Jurkat, Clone E6-1 (cell line): ENCODE data around the gene HDAC4.

Source experiments
- DNase-seq: peaks from one replicate; pipeline ENCODE4 v3.0.0-alpha.2; 2011; ENCODE audit warnings: low read depth, low spot score
- H3K4me3 ChIP-seq: 2 replicates; pipeline ENCODE4 v1.5.1; 2011; ENCODE audit warnings: mild to moderate bottlenecking, low read length, control low read depth, moderate library complexity

The HDAC4 gene

GRCh38 chr2:239195318-239195871 is 205.4 kb downstream of the HDAC4 start:
- no peak for DNase-seq
- H3K4me3 ChIP-seq: no peak overlapping the region

DNA sequence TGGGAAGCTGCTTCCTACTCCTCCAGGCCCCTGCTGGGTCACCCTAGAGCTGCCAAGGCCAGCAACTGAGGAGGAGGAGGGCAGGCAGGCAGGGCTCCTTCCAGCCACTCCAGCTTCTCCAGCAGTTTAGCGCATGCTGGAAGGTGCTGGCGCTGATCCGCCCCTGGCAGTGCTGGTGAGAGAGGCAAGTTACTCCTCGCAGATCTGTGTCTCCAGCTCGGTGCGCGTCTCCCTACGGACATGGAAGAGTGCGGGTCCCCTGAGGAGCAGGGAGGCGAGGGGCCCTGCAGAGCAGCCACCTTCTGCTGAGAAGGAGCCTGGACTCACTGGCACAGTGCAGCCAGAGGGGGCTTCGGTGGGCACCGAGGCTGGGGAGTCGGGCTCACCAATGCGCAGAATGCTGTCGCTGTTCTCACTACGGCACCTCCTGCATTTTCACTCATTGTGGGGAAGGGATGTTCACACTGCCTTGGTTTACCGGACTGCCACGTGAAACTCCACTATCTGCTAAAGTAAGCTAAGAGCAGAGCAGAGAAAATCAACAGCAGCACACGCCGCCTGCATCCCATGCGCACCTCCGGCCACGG is 206.0 kb downstream of the HDAC4 start:
- no peak overlapping the region for H3K4me3 ChIP-seq
- DNase-seq: no peak

DNA sequence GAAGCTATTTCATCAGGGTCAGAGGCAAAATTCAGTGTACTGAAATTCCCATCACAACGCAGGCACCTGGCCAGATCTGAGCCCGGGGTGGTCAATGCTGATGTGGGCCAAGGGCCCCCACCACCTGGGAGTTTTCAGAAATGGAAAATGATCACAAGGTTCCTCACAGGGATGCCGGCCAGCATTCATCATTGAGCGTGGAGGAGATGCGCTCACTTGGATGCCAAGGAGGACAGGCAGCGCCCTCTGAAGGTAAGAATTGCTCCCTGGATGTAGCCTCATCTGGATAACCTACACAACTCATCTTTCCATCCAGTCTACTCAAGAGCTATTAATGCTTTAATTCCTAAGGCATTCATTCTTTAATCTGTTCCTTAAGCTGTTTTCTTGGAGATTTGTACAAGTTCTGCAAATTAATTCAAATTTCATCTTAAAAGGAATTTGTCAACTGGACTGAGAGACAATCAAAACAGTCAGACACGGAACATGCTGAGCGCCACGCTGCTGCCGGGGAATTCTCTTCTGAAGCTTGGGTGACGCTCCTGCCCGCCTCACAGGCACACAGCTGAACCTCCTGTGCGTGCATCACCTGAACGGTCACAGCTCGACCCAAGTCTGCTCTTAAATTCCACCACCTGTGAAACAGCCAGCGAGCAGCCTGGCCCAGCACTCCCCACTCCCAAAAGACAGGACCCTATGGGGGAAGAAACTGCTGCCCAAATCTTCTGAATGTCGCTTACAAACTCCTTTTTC is 206.7 kb downstream of the HDAC4 start:
- no peak for DNase-seq

DNA sequence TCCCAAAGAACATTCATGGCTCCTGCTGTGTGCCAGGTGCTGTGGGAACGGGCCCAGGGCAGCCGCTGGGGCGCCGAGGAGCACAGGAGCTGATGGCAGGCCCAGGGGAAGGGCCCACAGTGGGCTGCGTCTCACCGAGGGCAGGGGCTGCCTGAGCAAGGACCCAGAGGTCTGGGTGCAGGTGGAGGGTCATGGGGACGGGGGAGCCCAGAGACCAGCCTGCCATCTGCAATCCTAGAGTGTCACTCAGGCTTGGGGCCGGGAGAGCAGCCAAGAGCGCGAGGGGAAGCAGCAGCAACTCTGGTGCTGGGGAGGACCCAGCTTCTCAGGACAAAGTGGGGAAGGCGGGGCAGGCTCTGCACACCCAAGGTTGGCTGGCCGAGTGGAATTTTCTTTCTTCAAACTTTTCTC is 207.4 kb downstream of the HDAC4 start:
- no peak for DNase-seq

More for the DNA sequence above, 206.7 kb downstream of the HDAC4 start:
- no peak overlapping the region for H3K4me3 ChIP-seq

GRCh38 chr2:239192975-239193374 is 207.8 kb downstream of the HDAC4 start:
- no peak for DNase-seq
- no peak overlapping the region for H3K4me3 ChIP-seq

More for the DNA sequence above, 207.4 kb downstream of the HDAC4 start:
- no peak overlapping the region for H3K4me3 ChIP-seq

DNA sequence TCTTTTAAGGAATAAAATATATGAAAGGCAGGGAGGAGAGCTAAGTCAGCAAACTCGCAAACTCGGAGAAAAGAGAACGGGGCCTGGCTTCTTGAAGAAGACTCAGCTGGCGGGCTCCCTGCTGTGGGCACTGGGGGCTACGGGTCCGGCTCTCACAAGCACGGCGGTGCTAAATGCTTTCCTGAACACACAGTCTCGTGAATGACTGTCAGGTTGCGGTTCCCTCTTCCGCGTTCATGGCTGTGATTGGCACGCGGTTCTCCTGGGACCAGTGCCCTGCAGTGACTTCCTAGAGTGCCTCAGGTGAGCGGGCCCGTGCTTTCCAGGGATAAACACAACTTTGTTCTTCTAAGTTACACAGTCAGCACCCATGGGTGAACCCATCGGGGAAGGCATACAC is 208.4 kb downstream of the HDAC4 start:
- no peak for DNase-seq
- no peak overlapping the region for H3K4me3 ChIP-seq

GRCh38 chr2:239190921-239191885 is 209.6 kb downstream of the HDAC4 start:
- H3K4me3 ChIP-seq: no peak overlapping the region
- DNase-seq: no peak

- DNase-seq: no peak
- no peak overlapping the region for H3K4me3 ChIP-seq
Measured at GRCh38 chr2:239190361-239190760, 210.5 kb downstream of the HDAC4 start.

DNA sequence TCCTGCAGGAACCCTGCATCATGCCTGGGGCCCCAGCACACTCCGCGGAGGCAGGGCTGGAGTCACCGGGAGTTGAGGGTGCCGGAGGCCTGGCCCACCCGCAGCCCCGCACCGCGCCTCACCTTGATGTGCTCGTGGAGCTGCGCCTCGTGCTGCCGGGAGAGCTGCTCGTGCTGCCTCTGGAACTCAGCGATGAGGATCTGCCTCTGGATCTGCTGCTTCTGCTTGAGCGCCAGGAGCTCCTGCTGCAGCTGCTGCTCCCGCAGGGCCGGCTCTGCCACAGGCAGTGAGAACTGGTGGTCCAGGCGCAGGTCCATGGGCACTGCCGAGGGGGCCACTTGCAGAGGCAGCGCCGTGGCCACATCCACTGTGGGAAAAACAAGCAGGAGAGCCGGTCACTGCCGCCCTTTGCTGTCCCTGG is 211.1 kb downstream of the HDAC4 start:
- no peak for DNase-seq
- H3K4me3 ChIP-seq: no peak overlapping the region

DNA sequence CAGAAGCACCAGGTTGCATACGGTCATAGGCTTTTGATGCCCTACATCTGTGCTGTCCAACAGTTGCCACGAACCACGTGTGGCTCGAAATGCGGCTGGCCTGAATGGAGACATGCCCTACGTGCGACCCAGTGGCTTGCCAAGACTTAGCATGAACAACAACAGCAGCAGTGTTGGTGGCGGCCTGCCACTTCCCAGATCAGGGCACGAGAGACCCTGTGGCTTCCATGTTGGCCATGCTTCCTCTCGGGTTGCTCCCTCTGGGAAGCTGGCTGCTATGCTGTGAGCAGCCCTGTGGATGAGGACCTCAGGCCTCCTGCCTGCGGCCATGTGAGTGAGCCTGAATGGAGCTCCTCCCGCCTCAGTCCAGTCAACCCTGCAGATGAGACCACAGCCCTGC is 212.3 kb downstream of the HDAC4 start:
- DNase-seq: no peak
- no peak overlapping the region for H3K4me3 ChIP-seq

GRCh38 chr2:239187464-239188253 is 213.2 kb downstream of the HDAC4 start:
- H3K4me3 ChIP-seq: no peak overlapping the region
- no peak for DNase-seq

DNA sequence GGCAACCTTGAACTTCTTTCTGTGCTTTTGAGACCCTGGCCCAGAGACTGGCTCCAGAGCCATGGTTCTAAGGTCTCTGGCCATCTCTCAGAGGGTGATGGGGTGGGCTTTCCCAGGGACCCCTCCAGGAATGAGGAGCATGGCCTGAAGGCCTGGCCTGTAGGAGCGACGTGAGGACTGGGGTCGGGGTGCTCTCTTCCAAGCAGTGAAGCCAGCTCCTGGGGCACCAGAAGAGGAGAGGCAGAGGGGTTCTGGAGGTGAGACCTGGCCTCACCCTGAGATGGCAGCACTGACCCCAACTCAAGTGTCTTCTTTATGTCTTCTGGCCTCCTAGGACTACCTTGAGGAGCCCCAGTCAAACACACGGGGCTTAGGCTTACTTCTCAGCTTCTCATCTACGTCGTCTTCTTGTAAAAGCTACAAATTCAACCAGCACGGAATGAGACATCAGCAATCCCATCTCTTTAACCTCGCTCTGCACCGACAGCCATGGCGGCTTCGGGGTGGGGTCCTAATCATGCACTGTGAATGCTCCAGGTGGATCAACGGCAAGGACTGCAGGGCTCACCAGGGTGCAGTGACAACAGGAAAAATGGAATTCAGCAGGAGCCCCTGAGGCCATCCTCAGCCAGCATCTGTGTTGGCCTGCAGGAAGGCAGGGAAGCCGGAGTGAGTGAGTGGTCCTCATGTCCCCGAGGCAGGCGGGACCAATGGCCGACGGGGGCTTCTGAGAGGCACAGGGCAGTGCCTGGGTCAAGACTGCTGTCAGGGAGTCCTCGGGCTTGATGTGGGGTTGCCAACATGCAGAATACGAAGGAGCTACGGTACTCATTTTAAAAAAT is 214.1 kb downstream of the HDAC4 start:
- no peak overlapping the region for H3K4me3 ChIP-seq
- no peak for DNase-seq

DNA sequence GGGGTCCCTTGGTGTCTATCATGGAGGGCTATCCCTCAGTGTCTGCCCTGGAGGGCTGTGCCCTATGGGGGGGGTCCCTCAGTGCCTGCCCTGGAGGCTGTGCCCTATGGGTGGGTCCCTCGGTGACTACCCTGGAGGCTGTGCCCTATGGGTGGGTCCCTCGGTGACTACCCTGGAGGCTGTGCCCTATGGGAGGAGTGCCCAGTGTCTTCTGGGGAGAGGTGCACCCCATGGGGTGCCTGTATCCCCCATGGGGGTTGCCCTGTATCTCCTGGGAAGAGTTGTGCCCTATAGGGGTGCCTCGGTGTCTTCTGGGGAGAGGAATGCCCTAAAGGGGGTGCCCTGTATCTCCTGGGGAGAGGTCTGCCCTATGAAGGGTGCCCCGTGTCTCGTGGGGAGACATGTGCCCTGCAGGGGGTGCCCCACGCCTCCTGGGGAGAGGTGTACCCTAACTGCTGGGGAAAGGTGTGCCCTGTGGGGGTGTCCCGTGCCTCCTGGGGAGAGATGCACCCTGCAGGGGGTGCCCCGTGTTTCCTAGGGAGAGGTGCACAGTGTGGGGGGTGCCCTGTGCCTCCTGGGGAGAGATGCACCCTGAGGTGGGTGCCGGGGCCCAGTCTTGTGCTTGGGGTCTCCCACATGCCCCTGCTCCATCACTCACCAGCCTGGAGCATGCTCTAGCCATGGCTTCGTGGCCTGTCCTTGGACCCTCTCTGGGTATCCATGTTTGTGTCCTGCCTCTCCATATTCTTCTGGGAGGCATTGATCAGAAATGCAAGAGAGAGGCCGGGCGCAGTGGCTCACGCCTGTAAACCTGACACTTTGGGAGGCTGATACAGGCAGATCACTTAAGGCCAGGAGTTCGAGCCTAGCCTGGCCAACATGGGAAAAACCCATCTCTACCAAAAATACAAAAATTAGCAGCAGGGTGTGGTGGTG is 215.6 kb downstream of the HDAC4 start:
- no peak for DNase-seq
- no peak overlapping the region for H3K4me3 ChIP-seq

- no peak overlapping the region for H3K4me3 ChIP-seq
- no peak for DNase-seq
Measured at GRCh38 chr2:239184179-239184578, 216.6 kb downstream of the HDAC4 start.

DNA sequence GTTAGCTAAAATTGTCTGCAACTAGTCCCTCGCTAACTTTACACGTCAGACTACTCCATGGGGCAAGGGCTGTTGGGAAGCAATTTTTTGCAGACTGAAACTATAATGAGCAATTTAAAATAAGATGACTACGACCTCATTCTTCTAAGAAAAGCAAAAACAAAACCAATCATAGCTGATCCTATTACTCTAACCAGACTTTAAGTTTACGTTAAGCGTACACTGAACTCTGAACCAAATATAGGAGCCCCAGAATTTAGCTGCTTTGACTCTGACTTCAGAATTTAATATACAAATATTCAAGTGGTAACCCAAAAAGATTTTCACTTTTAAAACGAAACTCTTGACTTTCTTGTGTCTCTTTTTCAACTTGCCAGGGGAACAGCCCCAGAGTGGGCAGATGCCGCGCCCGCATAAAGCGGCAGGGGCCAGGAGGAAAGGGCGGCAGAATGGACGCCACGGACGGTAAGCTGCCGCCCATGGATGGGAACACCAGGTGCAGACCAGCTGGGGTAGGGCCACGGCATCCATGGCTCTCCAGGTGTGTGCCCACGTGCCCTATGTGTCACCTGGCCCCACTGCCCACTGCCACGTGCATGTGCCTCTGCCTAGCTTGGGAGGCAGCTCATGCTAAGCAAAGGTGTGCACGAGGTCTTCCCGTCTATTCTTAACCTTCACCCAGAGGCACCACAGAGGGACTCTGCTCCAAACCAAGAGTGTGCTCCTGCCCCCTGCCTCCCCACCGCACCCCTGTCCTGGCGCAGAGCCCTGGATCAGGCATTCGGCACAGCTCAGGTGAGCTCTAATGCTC is 217.6 kb downstream of the HDAC4 start:
- DNase-seq: no peak
- no peak overlapping the region for H3K4me3 ChIP-seq

DNA sequence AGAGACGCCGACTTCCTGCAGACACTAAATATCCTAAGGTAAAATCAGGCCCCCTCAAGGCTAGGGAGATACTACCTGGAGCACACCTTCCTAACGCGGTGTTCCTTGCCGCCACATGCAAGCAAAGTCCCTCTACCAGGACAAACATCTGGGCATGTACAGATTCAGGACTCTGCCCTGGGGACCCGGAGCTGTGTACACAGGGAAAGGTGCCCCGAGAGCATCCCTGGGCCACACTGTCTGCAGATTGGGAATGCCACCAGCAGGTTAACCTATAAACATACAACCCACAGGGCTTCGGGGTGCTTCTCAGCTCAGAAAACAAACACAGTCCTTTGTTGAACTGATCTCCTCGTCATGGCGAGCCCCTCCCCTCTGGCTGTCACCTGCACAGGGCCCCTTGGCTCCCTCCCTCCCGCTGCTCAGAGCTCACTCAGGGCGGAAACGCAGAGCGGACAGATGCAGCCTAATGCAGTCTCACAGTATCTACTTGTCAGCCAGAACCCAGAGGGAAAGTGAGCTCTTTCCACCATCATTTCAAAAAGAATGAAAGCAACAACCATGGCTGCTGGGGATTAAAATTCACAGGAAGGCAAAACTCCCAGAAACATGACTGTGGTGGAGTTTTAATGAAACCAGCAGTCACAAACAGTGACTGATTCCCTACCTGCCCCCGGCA is 218.8 kb downstream of the HDAC4 start:
- no peak for DNase-seq
- no peak overlapping the region for H3K4me3 ChIP-seq
